Skeletal muscle tissue (tissue), 4 donors: Measurements from ENCODE around the gene RERE. TPM values are rescaled to one million over a fixed set of nuclear protein-coding genes. Genes with fewer than 3 reads are reported as not detected.

Experiments used
- H3K27ac ChIP-seq: one replicate; pipeline ENCODE4 v1.7.0; 2013; ENCODE audit warnings: mild to moderate bottlenecking, low read depth, low read length, inconsistent platforms
- H3K27me3 ChIP-seq, 3 donors: one replicate each; pipeline ENCODE4 v1.7.0; 2013; ENCODE audit warnings: low read length in 3 of 3; ENCODE audit not compliant: control insufficient read depth in 3 of 3, insufficient read depth in 3 of 3
- H3K36me3 ChIP-seq, 3 donors: one replicate each; pipeline ENCODE4 v1.7.0; 2013; ENCODE audit warnings: low read length in 3 of 3; ENCODE audit not compliant: control insufficient read depth in 3 of 3, insufficient read depth in 3 of 3
- H3K4me1 ChIP-seq, 3 donors: one replicate each; pipeline ENCODE4 v1.7.0; 2013; ENCODE audit warnings: low read length in 3 of 3, mild to moderate bottlenecking in 3 of 3; ENCODE audit not compliant: control insufficient read depth in 3 of 3, insufficient read depth in 3 of 3
- H3K4me3 ChIP-seq, 3 donors: one replicate each; pipeline ENCODE4 v1.7.0; 2013; ENCODE audit warnings: low read length in 3 of 3
- H3K9ac ChIP-seq, 3 donors: one replicate each; pipeline ENCODE4 v1.7.0; 2013; ENCODE audit warnings: low read length in 3 of 3, mild to moderate bottlenecking in 3 of 3, moderate library complexity in 2 of 3, low read depth in 1 of 3
- H3K9me3 ChIP-seq, 3 donors: one replicate each; pipeline ENCODE4 v1.7.0; 2013; ENCODE audit warnings: low read length in 3 of 3; ENCODE audit not compliant: control insufficient read depth in 3 of 3
- total RNA-seq: library from RNA; depleted of rRNA; stranded (reverse); fragments of >200 nt; gene quantifications from one replicate; pipeline ENCODE4 v1.2.3, GENCODE V29; 2014
- donor health status: Osteomylitis.

The RERE gene
- total RNA-seq, 1 donor from 2014 or later: 212 TPM

DNA sequence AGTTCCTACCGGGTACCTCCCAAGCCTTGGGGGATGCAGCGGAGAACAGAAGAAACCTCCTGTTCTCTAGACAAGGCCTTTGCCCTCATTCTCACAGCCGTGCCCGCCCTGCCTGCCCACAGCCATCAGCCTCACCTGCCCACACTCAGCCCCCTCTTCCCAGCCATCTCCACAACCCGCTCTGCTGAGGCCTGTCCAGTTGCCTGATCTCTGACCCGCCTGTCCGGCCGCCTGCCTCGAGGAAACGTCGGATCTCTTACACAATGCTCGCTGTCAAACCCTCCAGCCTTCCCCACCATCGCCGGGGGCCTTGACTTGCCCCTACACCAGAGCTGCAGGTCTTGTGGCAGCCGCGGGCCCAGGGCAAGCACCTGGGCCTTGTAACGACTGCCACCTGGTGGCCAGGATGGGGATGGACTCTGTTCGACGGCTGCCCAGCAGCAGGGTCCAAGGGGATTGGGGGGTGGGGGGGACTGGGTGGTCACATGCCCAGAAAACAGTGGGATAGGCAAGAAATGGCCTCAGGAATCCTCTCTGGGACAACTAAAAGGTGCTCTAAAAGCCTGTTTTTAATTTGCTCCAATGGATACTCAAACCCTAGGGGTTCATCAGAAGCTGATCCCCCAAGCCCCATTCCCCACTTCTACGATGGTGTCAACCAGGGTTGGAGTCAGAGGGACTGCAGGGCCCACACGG lies 468.5 kb downstream of the RERE start:
- H3K9me3 ChIP-seq: no peaks in the 10 kb centered on the region
- peak overlapping the region in 1 of 3 donors; percentile 25 for H3K9ac ChIP-seq
- no peak overlapping the region for H3K4me3 ChIP-seq
- peaks cover 24 to 35% (median 32%) of the 10 kb centered on the region in 3 donors for H3K4me1 ChIP-seq
- peaks cover 7 to 16% (median 8%) of the 10 kb centered on the region in 3 donors for H3K36me3 ChIP-seq
- H3K27me3 ChIP-seq: no peaks in the 10 kb centered on the region
- no peak overlapping the region for H3K27ac ChIP-seq

GRCh38 chr1:8348047-8348776 lies 469.2 kb downstream of the RERE start:
- peaks cover 0 to 10% (median under 1%) of the 10 kb centered on the region in 3 donors for H3K36me3 ChIP-seq
- no peaks in the 10 kb centered on the region for H3K27me3 ChIP-seq
- H3K4me3 ChIP-seq: no peak overlapping the region
- H3K9ac ChIP-seq: peak overlapping the region in 1 of 3 donors; percentile 25
- H3K27ac ChIP-seq: no peak overlapping the region
- no peaks in the 10 kb centered on the region for H3K9me3 ChIP-seq
- H3K4me1 ChIP-seq: peaks cover 23 to 35% (median 33%) of the 10 kb centered on the region in 3 donors

GRCh38 chr1:8347635-8348034 lies 469.8 kb downstream of the RERE start:
- H3K9ac ChIP-seq: no peak overlapping the region
- H3K4me3 ChIP-seq: no peak overlapping the region
- H3K27ac ChIP-seq: no peak overlapping the region
- H3K4me1 ChIP-seq: peaks cover 25 to 34% (median 32%) of the 10 kb centered on the region in 3 donors
- no peaks in the 10 kb centered on the region for H3K9me3 ChIP-seq
- H3K36me3 ChIP-seq: peaks cover 0 to 4% (median 0%) of the 10 kb centered on the region in 3 donors
- no peaks in the 10 kb centered on the region for H3K27me3 ChIP-seq

DNA sequence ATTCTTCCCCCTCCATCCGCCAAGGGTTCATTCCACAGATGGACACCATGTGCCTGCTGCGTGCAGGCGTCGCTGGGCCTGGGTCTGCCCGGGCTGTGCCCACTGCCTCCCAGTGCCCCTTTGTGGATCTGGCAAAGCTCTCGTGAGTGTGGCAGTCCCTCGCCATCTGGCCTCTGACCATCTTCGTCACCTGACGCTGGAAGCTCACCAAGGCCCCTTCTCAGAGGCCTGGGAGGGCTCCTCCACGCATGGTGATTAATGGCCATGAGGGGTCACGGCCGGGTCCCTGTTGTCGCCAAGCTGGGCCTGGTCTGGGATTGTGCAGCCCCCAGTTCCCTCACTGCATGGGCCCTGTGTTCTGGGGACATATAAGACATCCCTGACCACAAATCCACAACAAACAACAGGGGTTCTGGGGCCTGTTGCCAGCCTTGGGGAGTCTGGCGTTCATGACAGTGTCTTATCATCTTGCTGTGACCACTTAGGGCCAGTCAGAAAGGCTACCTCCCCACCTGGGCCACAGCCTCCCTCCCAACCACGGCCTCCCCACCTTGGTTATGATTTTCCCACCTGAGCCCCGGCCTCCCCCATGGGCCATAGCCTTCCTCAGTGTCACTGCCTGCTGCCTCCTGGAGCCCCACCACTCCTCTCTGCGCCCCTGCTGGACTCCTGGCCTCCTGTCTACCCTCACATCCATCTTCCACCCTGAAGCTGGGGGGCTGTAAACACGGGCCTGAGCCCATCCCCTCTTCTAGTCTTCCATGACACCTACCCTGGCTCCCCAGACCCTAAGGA lies 471.6 kb downstream of the RERE start:
- no peaks in the 10 kb centered on the region for H3K36me3 ChIP-seq
- H3K4me1 ChIP-seq: peaks cover 19 to 26% (median 22%) of the 10 kb centered on the region in 3 donors
- H3K4me3 ChIP-seq: no peak overlapping the region
- H3K27me3 ChIP-seq: no peaks in the 10 kb centered on the region
- H3K9ac ChIP-seq: no peak overlapping the region
- no peaks in the 10 kb centered on the region for H3K9me3 ChIP-seq
- no peak overlapping the region for H3K27ac ChIP-seq

GRCh38 chr1:8344893-8345507 lies 472.4 kb downstream of the RERE start:
- no peaks in the 10 kb centered on the region for H3K9me3 ChIP-seq
- H3K9ac ChIP-seq: peak overlapping the region in 1 of 3 donors; percentile 16
- H3K36me3 ChIP-seq: no peaks in the 10 kb centered on the region
- H3K4me3 ChIP-seq: no peak overlapping the region
- H3K4me1 ChIP-seq: peaks cover 13 to 23% (median 19%) of the 10 kb centered on the region in 3 donors
- no peaks in the 10 kb centered on the region for H3K27me3 ChIP-seq
- no peak overlapping the region for H3K27ac ChIP-seq

GRCh38 chr1:8343464-8344001 lies 473.9 kb downstream of the RERE start:
- Histone ChIP-seq H3K4me1 (peaks cover 10% of the 10 kb centered on the region in 3 donors), H3K4me3 (peak overlapping the region in 1 of 3 donors; percentile 58), H3K27me3 (no peaks in the 10 kb centered on the region), H3K27ac (peak overlapping the region; percentile 40), H3K9me3 (no peaks in the 10 kb centered on the region), H3K36me3 (peaks cover 0 to 2% (median 0%) of the 10 kb centered on the region in 3 donors), H3K9ac (peak overlapping the region in 2 of 3 donors; percentile 40 to 71)

DNA sequence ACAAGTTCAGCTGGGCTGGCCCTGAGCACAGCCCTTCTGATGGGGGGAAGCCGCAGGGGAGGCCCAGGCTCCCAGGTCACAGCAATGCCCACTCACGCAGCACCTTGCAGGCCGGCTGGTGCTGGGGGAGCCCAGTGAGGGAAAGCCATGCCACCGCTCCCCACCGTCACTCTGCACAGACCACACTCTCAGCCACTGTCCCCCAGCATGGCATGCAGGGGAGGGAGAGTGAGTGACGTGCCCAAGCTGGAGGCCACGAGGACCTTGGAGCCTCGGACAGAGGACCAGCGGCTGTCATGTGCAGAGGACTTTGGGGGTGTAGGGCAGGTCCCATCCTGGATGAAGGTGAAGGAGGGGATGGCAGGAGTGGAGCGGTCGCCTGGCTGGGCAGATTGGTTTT lies 474.4 kb downstream of the RERE start:
- peak overlapping the region; percentile 40 for H3K27ac ChIP-seq
- H3K9ac ChIP-seq: peak overlapping the region in 2 of 3 donors; percentile 40 to 71
- H3K36me3 ChIP-seq: peaks cover 0 to 2% (median 0%) of the 10 kb centered on the region in 3 donors
- peaks cover 9 to 10% (median 10%) of the 10 kb centered on the region in 3 donors for H3K4me1 ChIP-seq
- no peaks in the 10 kb centered on the region for H3K9me3 ChIP-seq
- no peak overlapping the region for H3K4me3 ChIP-seq
- no peaks in the 10 kb centered on the region for H3K27me3 ChIP-seq

DNA sequence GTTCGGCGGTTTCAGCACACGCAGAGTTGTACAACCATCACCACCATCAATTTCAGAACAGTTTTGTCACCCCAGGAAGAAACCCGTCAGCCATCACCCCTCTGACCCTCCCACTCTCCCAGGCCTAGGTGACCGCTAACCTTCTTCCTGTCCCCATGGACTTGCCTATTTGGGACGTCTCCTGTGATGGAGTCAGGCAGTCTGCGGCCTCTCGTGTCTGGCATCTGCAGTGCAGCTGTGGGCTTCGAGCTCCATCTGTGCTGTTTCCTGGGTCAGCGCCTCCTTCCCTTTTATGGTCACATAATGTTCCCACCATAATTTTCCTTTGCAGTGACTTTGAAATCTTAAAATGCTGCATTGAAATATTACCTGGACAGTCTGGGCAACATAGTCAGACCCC lies 475.1 kb downstream of the RERE start:
- Histone ChIP-seq H3K27me3 (no peaks in the 10 kb centered on the region), H3K9me3 (no peaks in the 10 kb centered on the region), H3K9ac (no peak overlapping the region), H3K36me3 (peaks cover 0 to 4% (median 0%) of the 10 kb centered on the region in 3 donors), H3K27ac (no peak overlapping the region), H3K4me3 (no peak overlapping the region), H3K4me1 (peaks cover 9 to 10% (median 10%) of the 10 kb centered on the region in 3 donors)

- no peaks in the 10 kb centered on the region for H3K9me3 ChIP-seq
- peaks cover 9 to 10% (median 10%) of the 10 kb centered on the region in 3 donors for H3K4me1 ChIP-seq
- no peak overlapping the region for H3K9ac ChIP-seq
- H3K27me3 ChIP-seq: no peaks in the 10 kb centered on the region
- H3K36me3 ChIP-seq: peaks cover 0 to 8% (median 0%) of the 10 kb centered on the region in 3 donors
- H3K27ac ChIP-seq: no peak overlapping the region
- H3K4me3 ChIP-seq: no peak overlapping the region
These were observed 477.0 kb downstream of the RERE start for GRCh38 chr1:8340448-8340847.
